ENCODE results near the gene CRIM1. TPM values are rescaled to one million over a fixed set of nuclear protein-coding genes. Genes with fewer than 3 reads are reported as not detected.

CRIM1 gene
- total RNA-seq, 4 donors from 2014 or later: 140 to 429 (median 201) TPM

DNA sequence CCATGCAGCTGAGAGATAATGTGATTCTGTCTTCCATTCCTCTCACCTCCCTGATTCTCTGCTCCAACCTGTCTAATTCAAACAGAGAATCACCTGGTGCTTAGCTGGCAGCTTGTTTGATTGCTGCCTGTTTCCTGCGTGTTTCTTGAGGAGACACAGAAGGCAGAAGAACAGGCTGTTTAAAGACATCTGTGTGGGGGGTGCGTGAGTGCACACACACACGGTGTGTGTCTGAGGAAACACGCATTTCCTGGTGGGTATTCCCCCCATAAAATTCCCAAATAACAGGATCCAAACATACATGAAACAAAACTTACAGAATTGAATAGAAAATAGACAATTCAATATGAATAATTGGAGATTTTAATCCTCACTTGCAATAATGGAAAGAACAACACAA, 29.3 kb upstream of the CRIM1 start:
- no peaks in the 10 kb centered on the region for H3K27me3 ChIP-seq
- H3K9me3 ChIP-seq: no peaks in the 10 kb centered on the region
- no peak for DNase-seq (ENCODE audit: extremely low spot score)
- intact Hi-C loops (cut with DNase I): no loop called here
- no peak overlapping the region for H3K4me3 ChIP-seq
- 52% methylated on average over 4 of the region's 4 CpGs for WGBS
- TF ChIP-seq, protein P1, sequence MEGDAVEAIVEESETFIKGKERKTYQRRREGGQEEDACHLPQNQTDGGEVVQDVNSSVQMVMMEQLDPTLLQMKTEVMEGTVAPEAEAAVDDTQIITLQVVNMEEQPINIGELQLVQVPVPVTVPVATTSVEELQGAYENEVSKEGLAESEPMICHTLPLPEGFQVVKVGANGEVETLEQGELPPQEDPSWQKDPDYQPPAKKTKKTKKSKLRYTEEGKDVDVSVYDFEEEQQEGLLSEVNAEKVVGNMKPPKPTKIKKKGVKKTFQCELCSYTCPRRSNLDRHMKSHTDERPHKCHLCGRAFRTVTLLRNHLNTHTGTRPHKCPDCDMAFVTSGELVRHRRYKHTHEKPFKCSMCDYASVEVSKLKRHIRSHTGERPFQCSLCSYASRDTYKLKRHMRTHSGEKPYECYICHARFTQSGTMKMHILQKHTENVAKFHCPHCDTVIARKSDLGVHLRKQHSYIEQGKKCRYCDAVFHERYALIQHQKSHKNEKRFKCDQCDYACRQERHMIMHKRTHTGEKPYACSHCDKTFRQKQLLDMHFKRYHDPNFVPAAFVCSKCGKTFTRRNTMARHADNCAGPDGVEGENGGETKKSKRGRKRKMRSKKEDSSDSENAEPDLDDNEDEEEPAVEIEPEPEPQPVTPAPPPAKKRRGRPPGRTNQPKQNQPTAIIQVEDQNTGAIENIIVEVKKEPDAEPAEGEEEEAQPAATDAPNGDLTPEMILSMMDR (IDR thresholded peaks at IDR 0.05): no peak
- no peak for TF ChIP-seq EP300 (IDR thresholded peaks at IDR 0.05)
- TF ChIP-seq POLR2A (IDR thresholded peaks at IDR 0.05; ENCODE audit: low read depth): no peak
- no peak for TF ChIP-seq POLR2AphosphoS5 (IDR thresholded peaks at IDR 0.05)
- peaks cover 0 to 17% (median 13%) of the 10 kb centered on the region in 4 donors for H3K4me1 ChIP-seq
- no peak overlapping the region for H3K27ac ChIP-seq (replicated peaks in 1 of 4)
- no peaks in the 10 kb centered on the region for H3K36me3 ChIP-seq

DNA sequence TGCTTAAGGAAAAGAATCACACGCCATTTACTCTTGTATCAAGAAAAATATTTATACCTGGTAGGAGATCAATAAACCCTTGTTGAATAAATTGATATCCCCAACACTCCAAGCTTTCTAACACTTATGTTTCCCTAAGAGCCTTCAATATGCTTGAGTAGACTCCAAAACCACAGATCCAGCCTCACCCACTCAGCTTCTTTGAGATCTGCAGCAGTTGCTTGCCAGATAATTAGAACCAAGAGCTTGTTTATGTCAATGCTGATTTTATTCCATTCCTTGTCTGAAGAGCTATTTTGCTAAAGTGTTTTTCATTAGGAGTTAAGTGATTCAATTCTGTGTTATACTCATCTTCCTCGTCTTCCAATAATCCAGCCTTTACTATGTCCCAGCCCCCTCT, 26.3 kb upstream of the CRIM1 start:
- Histone ChIP-seq H3K9me3 (no peaks in the 10 kb centered on the region), H3K27me3 (no peaks in the 10 kb centered on the region), H3K36me3 (no peaks in the 10 kb centered on the region), H3K4me1 (peaks cover 0 to 17% (median 13%) of the 10 kb centered on the region in 4 donors), H3K27ac (replicated peaks in 1 of 4) (no peak overlapping the region), H3K4me3 (no peak overlapping the region)
- intact Hi-C loops (cut with DNase I): no loop called here
- 51% methylated on average over 2 of the region's 2 CpGs for WGBS
- no peak for TF ChIP-seq POLR2AphosphoS5 (IDR thresholded peaks at IDR 0.05)
- TF ChIP-seq EP300 (IDR thresholded peaks at IDR 0.05): no peak
- no peak for TF ChIP-seq POLR2A (IDR thresholded peaks at IDR 0.05; ENCODE audit: low read depth)
- TF ChIP-seq, protein P1 (IDR thresholded peaks at IDR 0.05): no peak
- no peak for DNase-seq (ENCODE audit: extremely low spot score)

DNA sequence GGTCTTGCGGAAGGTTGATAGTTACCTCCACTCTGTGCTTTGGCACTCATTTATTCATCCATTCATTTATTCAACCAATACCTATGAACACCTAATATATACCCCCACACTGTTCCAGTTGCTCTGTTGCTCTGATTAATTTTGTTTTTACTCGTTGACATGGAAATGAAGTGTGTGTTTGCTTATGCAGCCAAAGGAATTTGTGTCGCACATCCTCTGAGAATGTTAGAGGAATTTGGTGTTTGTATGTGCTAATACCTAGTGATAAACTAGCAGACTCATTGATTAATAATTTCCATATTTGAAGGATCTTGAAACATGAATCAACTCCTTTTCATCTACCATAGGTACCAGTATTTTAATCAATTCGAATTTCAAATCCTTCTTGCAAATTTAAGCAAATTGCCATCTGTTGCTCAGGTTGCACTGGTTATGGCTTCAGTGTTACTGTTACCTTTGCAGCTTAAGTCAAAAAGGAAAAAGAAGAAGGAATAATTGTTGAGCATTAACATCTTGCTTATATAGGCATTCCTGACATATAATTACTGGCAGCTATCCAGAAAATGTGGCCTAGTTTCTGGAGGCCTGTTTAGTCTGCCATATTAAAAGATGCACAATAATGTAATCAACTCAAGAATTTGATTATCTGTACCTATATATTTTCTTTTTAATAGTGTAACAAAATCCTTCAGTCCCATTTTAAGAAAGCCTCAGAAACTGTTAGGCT, 25.7 kb upstream of the CRIM1 start:
- Histone ChIP-seq H3K27ac (replicated peaks in 1 of 4) (no peak overlapping the region), H3K27me3 (no peaks in the 10 kb centered on the region), H3K4me3 (no peak overlapping the region), H3K36me3 (no peaks in the 10 kb centered on the region), H3K9me3 (no peaks in the 10 kb centered on the region), H3K4me1 (peaks cover 0 to 17% (median 13%) of the 10 kb centered on the region in 4 donors)
- WGBS: 59% methylated on average over 4 of the region's 4 CpGs
- no peak for DNase-seq (ENCODE audit: extremely low spot score)
- TF ChIP-seq EP300 (IDR thresholded peaks at IDR 0.05): no peak
- TF ChIP-seq POLR2A (IDR thresholded peaks at IDR 0.05; ENCODE audit: low read depth): no peak
- TF ChIP-seq, protein P1 (IDR thresholded peaks at IDR 0.05): no peak
- no peak for TF ChIP-seq POLR2AphosphoS5 (IDR thresholded peaks at IDR 0.05)
- intact Hi-C loops (cut with DNase I): no loop called here

DNA sequence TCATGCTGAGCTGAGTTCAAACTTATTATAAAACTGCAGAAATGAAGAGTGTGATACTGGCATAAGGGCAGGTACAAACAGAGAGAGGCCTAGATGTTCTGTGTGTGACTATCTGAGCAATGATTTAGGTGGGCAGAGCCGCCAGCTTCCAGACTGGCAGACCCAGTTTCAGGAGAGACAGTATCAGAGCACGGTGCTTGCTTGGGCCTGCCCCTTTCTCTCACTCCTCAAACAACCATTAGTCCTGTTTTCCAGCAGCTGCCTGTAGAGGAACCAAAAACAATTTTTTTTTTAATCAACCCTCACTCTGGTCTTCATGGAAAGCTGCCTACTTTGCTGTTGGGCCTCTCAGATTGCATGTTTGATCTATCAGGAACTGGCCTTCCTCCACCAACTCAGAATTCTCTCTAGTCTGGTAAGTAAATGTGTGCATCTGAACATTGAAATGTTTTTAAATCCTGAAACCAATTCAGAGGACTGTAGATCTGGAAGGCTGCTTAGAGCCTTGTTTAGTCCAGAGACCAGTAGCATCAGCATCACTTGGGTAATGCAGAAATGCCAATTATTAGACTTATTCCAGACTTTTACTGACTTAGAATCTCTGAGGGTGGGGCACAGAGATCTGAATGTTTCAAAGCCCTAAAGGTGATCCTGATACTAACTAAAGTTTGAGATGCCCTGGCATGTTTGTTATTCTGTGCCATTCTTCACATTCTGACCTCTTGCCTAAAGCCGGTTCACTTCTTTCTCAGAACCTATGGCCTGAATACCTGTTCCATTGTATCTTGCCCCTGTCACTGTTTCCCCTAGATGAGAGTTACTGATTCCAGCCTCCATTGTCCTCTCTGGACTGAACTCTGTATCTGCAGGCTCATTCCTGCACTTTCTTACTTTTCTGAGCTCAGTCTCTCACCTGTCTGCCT, 24.8 kb upstream of the CRIM1 start:
- peaks cover 0 to 17% (median 13%) of the 10 kb centered on the region in 4 donors for H3K4me1 ChIP-seq
- no peaks in the 10 kb centered on the region for H3K9me3 ChIP-seq
- DNase-seq (ENCODE audit: extremely low spot score): no peak
- no peak overlapping the region for H3K4me3 ChIP-seq
- H3K27ac ChIP-seq (replicated peaks in 1 of 4): no peak overlapping the region
- H3K36me3 ChIP-seq: no peaks in the 10 kb centered on the region
- 81% methylated on average over 3 of the region's 3 CpGs for WGBS
- intact Hi-C loops (cut with DNase I): no loop called here
- TF ChIP-seq EP300 (IDR thresholded peaks at IDR 0.05) (no peak), POLR2A (IDR thresholded peaks at IDR 0.05; ENCODE audit: low read depth) (no peak), POLR2AphosphoS5 (IDR thresholded peaks at IDR 0.05) (no peak)
- TF ChIP-seq, protein P1 (IDR thresholded peaks at IDR 0.05): no peak
- H3K27me3 ChIP-seq: no peaks in the 10 kb centered on the region
